Endothelial cell of hepatic sinusoid (primary cell): ENCODE data around the gene PDZRN4.
"Not testable (repeated sequence)": the region's sequence is repeated elsewhere in the genome, so short reads cannot be mapped to it uniquely, and the experiment has no call there.

Source experiments
- in situ Hi-C: cut with HindIII; loops from 2 replicates; pipeline ENCODE4 v1.10.0; 2017; ENCODE audit warnings: low sequenced_read_pairs

Gene PDZRN4

DNA sequence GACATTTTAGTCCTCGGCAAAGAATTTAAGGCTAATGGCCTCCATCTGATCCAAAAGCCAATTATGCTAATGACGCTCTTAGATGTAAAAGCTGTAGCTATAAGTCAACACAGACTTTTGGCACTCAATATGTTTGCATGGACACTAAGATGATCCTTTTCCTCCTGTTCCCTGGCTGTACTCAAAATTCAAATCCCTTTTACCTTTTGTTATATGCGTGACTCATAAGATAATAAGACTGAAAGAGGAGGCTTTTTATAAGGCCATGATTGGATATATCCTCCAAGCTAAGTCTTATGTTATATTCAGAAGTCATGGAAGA, 89.8 kb downstream of the PDZRN4 start:
- in situ Hi-C loops = no loop called here

DNA sequence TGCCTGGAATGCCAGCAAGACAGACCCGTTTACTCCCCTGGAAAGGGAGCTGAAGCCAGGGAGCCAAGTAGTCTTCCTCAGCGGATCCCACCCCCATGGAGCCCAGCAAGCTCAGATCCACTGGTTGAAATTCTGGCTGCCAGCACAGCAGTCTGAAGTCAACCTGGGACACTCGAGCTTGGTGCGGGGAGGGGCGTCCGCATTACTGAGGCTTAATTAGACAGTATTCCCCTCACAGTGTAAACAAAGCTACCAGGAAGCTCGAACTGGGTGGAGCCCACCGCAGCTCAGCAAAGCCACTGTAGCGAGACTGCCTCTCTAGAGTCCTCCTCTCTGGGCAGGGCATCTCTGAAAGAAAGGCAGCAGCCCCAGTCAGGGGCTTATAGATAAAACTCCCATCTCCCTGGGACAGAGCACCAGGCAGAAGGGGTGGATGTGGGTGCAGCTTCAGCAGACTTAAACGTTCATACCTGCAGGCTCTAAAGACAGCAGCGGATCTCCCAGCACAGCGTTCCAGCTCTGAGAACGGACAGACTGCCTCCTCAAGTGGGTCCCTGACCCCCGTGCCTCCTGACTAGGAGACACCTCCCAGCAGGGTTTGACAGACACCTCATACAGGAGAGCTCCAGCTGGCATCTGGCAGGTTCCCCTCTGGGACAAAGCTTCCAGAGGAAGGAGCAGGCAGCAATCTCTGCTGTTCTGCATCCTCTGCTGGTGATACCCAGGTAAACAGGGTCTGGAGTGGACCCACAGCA, 92.4 kb downstream of the PDZRN4 start:
- in situ Hi-C loops = not testable (repeated sequence)

DNA sequence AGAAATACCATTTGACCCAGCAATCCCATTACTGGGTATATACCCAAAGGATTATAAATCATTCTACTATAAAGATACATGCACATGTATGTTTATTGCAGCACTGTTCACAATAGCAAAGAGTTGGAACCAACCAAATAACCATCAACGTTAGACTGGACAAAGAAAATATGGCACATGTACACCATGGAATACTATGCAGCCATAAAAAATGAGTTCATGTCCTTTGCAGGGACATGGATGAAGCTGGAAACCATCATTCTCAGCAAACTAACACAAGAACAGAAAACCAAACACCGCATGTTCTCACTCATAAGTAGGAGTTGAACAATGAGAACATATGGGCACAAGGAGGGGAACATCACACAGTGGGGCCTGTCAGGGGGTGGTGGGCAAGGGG, 97.3 kb downstream of the PDZRN4 start:
- in situ Hi-C loops = not testable (repeated sequence)

DNA sequence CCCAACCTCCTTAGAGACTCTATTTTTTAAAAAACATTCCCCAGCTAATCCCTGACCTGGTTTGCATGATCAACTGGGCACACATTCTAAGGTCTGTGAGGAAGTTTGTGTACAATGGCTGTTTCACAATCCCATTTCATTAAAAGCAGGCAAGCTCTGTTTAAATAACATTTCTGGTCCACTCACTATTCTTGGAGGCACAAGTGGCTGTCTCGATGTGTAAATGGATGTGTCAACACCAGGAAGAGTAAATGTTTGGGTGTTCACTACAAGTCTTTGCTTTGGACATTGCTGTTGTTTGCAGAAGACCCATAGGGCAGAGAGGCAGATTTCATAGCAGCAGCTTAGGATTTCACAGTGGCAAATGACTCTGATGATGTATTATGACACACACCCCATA, 98.3 kb downstream of the PDZRN4 start:
- in situ Hi-C loops = no loop called here

DNA sequence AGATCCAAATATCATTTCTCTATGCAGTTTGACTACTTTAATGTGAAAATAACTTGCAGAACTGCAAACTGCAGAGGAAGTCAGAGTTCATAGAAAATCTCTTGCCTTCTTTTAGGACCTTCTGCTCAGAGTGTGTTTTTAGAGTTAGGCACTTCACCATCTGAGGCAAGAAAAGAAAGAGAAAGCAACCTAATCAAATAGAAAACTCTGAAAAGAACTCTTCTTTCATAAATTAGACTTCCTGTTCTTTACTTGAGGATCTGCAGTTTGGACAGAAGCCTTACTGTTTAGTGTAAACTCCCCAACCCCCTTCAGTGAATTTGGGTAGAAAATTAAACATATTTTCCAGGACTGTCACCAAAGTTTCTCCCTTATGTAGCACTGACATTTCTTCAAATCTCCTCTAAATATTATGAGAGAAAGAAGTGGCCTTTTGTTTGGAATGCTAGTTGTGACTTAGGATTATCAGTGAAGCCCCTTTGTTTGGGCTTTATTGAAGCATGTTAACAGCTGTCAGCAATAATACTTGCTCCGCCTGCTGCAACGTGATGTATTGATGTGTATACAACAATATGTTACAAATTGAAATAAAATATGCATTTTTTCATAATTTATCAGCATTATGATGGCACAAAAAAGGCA, 99.5 kb downstream of the PDZRN4 start:
- in situ Hi-C loops = no loop called here

DNA sequence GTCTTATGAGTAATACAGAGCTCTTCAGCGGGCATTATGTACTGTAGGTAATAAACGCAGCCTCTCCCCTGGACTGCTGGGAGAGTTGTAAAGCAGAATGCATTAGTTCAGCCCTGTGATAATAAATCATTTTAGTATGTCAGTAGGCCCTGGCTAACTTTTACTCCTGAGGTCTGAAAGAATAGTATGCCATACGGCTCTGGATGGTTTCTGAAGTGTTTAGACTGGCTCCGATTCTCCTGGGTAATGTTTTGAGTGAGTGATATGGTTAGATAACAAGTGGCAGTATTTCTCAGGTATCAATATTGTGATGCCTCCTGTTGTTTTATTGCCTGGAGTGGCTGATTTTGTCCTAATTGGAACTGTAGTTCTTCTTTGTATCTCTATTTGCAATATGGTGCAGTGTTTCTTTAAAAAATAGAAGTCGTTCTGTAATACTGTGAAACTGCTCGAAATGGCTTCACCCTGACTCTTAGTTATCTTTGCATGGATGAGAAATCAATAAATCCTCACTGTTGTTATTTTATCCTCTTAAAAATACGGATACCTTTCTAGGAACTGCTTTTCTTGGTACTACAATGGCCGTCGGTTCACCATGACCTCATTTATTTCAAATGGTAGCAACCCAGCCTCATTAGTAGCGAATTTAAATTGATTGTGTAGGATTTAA, 100.2 kb downstream of the PDZRN4 start:
- in situ Hi-C loops = no loop called here

DNA sequence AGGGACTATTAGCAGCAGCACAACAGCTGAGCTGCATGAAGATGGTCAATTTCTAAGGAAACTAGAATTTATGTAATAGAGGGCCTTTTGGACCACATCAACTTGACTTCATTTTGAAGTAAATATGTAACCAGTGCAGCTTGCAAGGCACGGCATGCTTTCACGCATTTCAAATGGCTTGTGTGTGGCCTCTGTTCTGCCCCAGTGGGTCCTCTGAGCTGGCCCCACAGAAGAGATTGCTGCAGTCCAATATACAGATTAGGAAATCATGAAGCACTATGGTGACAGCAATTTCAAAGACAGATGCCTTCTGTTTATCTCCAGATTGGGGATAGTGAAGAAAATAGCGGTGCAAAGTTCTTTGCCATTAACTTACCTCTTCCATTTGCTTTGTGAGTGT, 101.4 kb downstream of the PDZRN4 start:
- in situ Hi-C loops = no loop called here

DNA sequence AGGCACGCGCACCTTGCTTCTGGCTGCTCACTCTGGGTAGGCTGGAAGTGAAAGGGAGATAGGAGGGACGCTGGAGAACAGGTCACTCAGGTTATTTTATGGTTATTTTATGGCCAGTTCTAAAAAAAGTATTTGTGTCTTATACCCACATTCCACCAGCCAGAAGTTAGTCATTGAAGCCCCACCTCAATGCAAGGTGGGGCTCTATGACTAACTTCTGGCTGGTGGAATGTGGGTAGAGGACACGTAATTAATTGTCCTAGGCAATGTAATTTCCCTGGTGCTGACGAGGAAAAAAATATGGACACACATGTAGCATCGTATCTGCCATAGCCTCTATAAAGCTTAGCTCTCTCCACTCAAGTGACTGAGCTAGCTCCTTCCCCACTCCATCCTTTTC, 104.9 kb downstream of the PDZRN4 start:
- in situ Hi-C loops = no loop called here

DNA sequence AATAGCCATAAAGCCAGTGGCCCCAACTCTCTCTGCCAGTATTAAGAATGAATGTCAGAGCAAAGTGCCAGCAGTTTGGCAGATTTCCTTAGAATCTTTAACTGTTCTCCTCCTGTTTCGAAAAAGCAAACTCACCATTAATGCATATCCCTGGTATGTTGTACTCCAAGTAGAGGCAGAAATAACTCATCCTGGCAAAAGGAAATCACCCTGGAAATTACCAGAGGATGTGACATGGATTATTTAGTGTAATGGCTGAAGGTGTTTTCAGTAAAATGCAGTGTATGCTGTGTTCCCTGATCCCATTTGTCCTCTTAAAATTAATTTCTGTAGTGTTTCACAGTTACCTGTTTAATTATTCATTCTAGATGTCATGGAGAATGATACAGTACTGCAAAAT, 105.3 kb downstream of the PDZRN4 start:
- in situ Hi-C loops = no loop called here

DNA sequence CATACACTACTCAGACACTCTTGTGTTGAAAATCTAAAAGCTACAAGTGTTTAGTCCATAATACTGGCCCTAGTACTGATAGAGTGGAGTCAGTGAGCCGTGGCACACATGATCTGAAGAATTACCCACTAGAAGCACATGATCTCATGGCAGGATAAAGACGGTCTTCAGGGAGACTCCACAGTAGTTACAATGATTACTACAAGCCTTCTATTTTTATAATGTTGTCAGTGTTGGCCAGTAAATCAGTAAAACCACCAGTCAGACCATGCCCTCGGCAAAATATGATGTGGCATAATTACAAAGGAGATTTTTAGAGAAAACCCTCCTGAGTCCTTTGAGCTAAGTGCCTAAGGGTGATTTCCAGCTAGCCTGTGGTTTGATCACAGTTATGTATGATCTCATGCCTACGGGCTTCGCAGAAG, 114.9 kb downstream of the PDZRN4 start:
- in situ Hi-C loops = loop anchor here (5.0 kb wide), 1 partner anchor 44 kb away; no protein-coding TSS in a partner anchor

DNA sequence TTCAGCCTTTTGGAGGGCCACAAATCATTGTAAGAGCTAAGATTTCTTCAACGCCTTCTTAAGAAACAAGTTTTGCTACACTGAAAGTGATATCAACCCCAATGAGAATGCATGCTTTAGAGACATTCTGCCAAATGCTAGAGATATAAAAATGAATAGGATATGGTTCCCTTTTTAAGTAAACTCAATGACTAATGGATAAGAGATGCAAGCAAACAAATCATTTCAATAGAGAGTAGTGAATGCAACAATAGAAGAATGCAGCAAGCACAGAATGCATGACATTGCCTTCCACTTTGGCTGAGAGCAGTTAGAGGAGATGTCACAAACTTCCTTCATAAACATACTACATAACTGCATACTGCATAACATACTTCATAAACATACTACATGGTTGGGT, 116.4 kb downstream of the PDZRN4 start:
- in situ Hi-C loops = loop anchor here (5.0 kb wide), 1 partner anchor 43 kb away; no protein-coding TSS in a partner anchor

DNA sequence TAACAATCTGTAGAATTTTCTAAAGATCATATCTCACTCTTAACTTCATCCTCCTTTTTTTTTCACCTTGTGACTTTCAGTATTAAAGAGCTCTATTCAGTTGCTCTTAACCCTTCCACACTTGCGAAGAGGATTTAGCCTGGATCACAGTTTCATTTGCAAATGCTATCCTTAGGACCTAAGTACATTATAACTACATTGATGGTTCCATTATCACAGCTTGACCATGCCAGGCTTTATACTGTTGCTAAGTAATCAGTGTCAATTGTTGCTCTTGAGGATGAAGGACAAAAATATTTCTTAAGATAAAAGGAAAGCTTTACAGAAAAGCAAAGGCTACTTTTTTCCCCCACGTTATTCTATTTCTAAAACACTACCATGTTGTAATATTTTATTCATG, 122.2 kb downstream of the PDZRN4 start:
- in situ Hi-C loops = no loop called here

DNA sequence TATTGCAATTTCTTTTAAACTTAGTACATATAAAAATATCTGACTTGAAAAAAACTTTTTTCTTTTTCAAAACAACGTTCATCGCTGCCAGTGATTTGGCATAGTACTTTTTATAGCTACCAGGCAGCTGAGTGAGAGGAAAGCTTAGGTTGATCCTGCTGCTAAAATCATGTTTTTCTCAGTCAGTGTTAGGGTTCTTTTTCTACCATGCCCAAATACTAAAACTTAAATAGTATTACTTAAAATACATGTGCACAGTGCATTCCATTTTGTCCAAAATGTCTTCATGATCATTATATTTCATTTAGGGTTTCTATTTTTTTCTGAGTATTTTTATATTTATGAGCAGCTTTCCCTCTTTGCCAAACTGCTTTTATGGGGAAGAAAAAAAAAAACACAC, 123.8 kb downstream of the PDZRN4 start:
- in situ Hi-C loops = no loop called here

DNA sequence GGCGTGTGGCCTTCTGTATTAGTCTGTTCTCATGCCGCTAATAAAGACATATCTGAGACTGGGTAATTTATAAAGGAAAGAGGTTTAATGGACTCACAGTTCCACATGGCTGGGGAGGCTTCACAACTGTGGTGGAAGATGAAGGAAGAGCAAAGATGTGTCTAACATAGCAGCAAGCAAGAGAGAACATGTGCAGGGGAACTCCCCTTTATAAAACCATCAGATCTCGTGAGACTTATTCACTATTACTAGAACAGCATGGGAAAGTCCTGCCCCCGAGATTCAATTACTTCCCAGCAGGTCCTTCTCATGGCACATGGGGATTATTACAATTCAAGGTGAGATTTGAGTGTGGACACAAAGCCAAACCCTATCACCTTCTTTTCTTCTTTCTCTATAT, 124.3 kb downstream of the PDZRN4 start:
- in situ Hi-C loops = not testable (repeated sequence)

DNA sequence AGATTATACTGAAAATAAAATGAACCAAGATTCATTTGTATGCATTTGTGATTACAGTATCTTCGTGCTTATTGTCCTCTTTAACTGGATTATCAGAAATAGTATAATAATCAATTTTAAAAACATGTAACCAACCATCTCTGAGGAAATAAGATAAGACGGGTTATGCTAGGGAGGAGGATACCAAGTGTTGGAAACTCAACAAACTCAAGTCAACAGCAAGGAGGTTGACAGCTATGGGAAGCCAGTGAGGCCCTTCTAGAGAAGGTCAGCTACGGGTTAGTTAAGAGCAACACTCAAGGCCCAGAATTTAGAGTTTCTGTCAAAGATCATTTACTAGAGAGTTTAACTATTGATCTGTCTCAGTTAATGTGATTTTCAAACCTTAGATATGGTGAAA, 137.2 kb downstream of the PDZRN4 start:
- in situ Hi-C loops = no loop called here

DNA sequence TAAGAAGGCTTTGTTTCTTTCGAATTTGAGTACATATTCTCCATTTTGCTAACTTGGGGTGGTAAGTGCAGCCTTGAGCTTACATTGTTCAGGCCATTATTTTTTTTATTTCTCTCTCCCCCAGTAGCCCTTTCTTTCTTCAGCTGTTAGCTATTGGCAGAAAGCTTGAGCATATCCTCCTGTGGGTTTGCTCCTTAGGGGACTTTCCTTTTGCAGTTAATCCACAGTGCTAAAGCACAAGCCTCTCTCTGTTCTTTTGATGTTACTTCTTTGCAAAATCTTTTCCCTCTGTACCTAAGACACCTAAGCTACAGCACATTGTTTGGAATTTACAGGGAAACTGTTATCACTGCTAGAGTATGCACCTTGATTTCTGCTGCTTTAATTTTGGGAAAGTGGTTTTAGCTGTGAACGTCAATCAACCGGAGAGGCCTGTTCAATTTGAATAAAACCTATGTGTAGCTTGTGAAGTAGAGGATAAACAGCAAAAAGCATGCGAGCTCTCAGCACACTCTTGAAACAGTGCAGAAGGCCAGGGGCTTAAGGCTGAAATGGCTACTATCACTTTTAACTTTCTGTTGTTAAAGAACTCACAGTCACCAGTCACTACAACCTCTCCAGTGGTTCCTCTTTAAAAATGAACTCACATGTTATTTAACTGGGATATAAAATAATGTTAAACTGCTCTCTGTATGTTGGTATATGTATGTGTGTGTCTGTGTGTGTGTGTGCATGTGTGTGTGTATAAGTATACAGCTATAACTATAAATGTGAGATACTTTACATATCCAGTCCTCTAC, 139.2 kb downstream of the PDZRN4 start:
- in situ Hi-C loops = no loop called here

DNA sequence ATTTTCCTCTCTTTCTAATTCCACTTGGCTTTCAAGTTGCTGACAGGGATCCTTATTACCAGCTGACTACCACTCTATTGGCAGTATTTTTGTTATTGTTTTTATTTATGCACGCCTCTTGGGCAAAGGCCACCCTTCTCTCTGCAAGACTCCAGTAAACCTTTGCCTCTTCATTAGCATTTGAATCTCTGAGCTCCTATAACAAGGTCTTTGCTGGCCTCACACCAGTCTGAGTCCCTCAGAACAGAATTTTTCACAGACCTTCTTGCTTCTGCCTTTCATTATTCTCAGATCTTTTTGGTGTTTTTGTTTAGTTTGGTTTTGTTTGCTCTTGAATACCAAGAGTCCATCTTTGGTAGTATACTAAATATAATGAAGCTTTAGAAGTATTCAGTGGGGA, 145.9 kb downstream of the PDZRN4 start:
- in situ Hi-C loops = no loop called here

DNA sequence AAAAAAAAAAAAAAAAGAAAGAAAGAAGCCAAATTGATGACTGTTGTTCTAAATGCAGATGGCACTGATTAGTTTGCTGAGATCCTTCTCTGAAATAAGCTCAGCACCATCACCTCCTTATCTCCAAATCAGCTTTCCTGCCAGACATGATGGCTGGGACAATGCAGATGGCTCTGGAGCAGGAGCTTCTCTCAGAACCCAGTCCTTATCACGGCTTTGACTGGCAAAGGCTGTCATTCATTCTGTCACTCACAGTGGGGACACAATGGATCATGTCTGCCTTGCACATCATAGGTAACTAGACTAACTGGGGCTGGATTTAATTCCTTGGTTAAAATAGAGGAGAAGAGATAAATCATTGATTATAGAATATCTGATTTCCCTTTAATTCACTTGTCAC, 146.3 kb downstream of the PDZRN4 start:
- in situ Hi-C loops = no loop called here

DNA sequence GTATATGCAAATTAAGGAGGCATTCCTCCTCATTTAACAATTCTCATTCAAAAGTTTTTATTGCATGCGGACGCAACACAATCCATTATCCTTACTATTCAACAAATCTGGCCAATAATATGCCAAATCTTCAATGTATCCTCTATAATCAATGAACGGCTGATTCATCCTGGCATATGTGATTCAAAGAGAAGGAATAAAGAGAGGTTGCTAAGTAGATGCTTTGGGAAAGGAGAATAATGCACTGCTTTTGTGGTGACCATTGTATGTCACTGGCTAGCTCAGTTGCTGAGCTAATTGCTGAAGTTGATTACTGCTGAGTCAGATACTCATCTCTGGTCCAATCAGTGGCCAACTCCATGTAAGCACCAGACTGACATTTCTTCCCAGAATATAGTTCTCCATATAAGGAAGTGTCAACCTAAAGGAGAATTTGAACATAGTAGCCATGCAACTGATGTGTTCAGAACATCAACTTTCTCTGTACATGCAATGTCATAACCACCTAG, 148.0 kb downstream of the PDZRN4 start:
- in situ Hi-C loops = no loop called here

DNA sequence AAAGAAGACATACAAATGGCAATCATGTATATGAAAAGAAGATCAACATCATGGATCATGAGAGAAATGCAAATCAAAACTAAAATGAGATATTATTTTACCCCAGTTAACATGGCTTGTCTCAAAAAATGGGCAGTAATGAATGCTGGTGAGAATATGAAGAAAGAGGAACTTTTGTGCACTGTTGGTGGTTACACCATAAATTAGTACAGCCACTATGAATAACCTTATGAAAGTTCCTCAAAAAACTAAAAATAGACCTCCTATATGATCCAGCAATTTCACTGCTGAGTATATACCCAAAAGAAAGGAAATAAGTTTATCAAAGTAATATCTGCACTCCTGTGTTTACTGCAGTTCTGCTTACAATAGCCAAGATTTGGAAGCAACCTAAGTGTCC, 151.7 kb downstream of the PDZRN4 start:
- in situ Hi-C loops = no loop called here
